Gastroesophageal sphincter (tissue), 3 donors: Measurements from ENCODE around the gene HERC4.

ENCODE experiments used
- EP300 ChIP-seq: sonication (generic); formaldehyde crosslinking; IDR thresholded peaks from one replicate; pipeline ENCODE4 v1.6.1; 2017; ENCODE audit warnings: antibody characterized with exemption, mild to moderate bottlenecking
- TF ChIP-seq, protein P1 (sequence below), 4 experiments: fragments of 200-600 bp in 2 of 4; fragments of 450-650 bp in 2 of 4; sonication (generic) in 1 of 4; IDR thresholded peaks; one replicate each; pipeline ENCODE4 v1.5.1; 2017 to 2019; ENCODE audit warnings: antibody characterized with exemption in 4 of 4, mild to moderate bottlenecking in 2 of 4, moderate library complexity in 2 of 4

DNA sequence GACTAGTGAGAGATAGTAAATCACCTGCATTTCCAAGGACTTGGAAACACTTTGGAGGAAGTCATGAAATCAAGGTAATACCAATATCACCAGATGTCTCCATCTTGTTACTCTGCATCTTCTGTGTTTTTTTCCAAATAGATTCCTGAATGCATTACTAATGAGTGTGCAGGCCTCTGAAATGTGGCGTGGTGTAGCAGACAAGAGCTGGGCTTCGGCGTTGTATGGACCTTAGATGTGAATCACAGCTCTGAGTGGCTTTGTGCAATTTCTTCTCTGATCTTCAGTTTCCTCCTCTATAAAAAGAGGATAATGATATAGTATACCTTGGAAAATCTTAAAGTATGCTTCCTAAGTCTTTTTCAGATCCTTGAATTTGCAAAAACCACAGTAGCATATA, 24.7 kb upstream of the HERC4 start:
- TF ChIP-seq EP300, result no peak
- TF ChIP-seq, protein P1, sequence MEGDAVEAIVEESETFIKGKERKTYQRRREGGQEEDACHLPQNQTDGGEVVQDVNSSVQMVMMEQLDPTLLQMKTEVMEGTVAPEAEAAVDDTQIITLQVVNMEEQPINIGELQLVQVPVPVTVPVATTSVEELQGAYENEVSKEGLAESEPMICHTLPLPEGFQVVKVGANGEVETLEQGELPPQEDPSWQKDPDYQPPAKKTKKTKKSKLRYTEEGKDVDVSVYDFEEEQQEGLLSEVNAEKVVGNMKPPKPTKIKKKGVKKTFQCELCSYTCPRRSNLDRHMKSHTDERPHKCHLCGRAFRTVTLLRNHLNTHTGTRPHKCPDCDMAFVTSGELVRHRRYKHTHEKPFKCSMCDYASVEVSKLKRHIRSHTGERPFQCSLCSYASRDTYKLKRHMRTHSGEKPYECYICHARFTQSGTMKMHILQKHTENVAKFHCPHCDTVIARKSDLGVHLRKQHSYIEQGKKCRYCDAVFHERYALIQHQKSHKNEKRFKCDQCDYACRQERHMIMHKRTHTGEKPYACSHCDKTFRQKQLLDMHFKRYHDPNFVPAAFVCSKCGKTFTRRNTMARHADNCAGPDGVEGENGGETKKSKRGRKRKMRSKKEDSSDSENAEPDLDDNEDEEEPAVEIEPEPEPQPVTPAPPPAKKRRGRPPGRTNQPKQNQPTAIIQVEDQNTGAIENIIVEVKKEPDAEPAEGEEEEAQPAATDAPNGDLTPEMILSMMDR (IDR thresholded peaks at IDR 0.05), result no peak
